ENCODE results near the gene ZNG1F.
"Not testable (repeated sequence)": the region's sequence is repeated elsewhere in the genome, so short reads cannot be mapped to it uniquely, and the experiment has no call there.

DNA sequence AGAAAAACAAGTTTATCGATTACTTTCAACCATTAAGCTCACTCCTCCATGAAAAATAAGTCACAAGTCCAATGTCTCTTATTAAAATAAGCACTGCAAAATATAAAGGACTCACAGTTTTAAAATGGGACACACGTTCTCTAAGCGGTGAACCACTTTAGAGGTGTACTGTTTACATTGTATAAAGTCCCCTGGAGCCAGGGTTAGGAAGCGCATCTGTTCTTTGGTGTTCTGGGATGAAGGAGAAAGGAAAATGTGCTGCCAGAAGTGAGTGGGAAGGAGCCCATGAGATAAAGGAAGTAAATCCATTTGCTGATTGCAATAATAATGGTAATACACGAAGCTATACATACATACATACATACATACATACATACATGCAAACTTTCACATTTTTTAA lies 101.2 kb downstream of the ZNG1F start:
- TF ChIP-seq CTCF (IDR thresholded peaks at IDR 0.05); MAX (IDR thresholded peaks at IDR 0.05); MYC (IDR thresholded peaks at IDR 0.05; ENCODE audit: borderline replicate concordance, low read length); MAZ (IDR thresholded peaks at IDR 0.05; ENCODE audit: borderline replicate concordance, low read depth, low read length); SREBF2 (IDR thresholded peaks at IDR 0.05); CBX8 (IDR thresholded peaks at IDR 0.05); POLR2A (IDR thresholded peaks at IDR 0.05; ENCODE audit: low read length); ZNF302 (CRISPR knock-in tag; IDR thresholded peaks at IDR 0.05); MAFK (IDR thresholded peaks at IDR 0.05; ENCODE audit: partially characterized antibody); CHD2 (IDR thresholded peaks at IDR 0.05; ENCODE audit: low read length, partially characterized antibody); CEBPB (IDR thresholded peaks at IDR 0.05): not testable (repeated sequence)
- TF ChIP-seq, protein P1, sequence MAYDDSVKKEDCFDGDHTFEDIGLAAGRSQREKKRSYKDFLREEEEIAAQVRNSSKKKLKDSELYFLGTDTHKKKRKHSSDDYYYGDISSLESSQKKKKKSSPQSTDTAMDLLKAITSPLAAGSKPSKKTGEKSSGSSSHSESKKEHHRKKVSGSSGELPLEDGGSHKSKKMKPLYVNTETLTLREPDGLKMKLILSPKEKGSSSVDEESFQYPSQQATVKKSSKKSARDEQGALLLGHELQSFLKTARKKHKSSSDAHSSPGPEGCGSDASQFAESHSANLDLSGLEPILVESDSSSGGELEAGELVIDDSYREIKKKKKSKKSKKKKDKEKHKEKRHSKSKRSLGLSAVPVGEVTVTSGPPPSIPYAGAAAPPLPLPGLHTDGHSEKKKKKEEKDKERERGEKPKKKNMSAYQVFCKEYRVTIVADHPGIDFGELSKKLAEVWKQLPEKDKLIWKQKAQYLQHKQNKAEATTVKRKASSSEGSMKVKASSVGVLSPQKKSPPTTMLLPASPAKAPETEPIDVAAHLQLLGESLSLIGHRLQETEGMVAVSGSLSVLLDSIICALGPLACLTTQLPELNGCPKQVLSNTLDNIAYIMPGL (CRISPR knock-in tag; IDR thresholded peaks at IDR 0.05; ENCODE audit: borderline replicate concordance) = not testable (repeated sequence)
